Sigmoid colon (tissue), 3 donors: ENCODE data around the gene PIF1.
"Not testable (repeated sequence)": the region's sequence is repeated elsewhere in the genome, so short reads cannot be mapped to it uniquely, and the experiment has no call there.

Experiments
- POLR2A ChIP-seq, 2 donors: fragments of 450-650 bp; IDR thresholded peaks; one replicate each; pipeline ENCODE4 v1.6.1; 2016; ENCODE audit warnings: antibody characterized with exemption in 2 of 2, mild to moderate bottlenecking in 2 of 2, moderate library complexity in 2 of 2
- TF ChIP-seq, protein P1 (sequence below), 4 experiments: fragments of 450-650 bp in 3 of 4; fragments of 200-600 bp in 1 of 4; IDR thresholded peaks; one replicate each; pipeline ENCODE4 v1.5.1; 2016 to 2019; ENCODE audit warnings: antibody characterized with exemption in 4 of 4, mild to moderate bottlenecking in 3 of 4, moderate library complexity in 2 of 4

- TF ChIP-seq, protein P1, sequence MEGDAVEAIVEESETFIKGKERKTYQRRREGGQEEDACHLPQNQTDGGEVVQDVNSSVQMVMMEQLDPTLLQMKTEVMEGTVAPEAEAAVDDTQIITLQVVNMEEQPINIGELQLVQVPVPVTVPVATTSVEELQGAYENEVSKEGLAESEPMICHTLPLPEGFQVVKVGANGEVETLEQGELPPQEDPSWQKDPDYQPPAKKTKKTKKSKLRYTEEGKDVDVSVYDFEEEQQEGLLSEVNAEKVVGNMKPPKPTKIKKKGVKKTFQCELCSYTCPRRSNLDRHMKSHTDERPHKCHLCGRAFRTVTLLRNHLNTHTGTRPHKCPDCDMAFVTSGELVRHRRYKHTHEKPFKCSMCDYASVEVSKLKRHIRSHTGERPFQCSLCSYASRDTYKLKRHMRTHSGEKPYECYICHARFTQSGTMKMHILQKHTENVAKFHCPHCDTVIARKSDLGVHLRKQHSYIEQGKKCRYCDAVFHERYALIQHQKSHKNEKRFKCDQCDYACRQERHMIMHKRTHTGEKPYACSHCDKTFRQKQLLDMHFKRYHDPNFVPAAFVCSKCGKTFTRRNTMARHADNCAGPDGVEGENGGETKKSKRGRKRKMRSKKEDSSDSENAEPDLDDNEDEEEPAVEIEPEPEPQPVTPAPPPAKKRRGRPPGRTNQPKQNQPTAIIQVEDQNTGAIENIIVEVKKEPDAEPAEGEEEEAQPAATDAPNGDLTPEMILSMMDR (IDR thresholded peaks at IDR 0.05), result not testable (repeated sequence)
- TF ChIP-seq POLR2A (IDR thresholded peaks at IDR 0.05), result not testable (repeated sequence)
Observed at GRCh38 chr15:64814965-64815364, 10.5 kb downstream of the PIF1 start.
